ENCODE data around the gene QPCT.
"Not testable (repeated sequence)": the region's sequence is repeated elsewhere in the genome, so short reads cannot be mapped to it uniquely, and the experiment has no call there.

The QPCT gene

GRCh38 chr2:37344453-37345361, at the start of gene QPCT:
TSS of gene QPCT (plus strand) at chr2:37344630. CDS start at chr2:37344732, 102 bp downstream.
- peak; percentile 79 for DNase-seq

GRCh38 chr2:37294858-37295257, 49.6 kb upstream of the QPCT start:
- not testable (repeated sequence) for DNase-seq

DNA sequence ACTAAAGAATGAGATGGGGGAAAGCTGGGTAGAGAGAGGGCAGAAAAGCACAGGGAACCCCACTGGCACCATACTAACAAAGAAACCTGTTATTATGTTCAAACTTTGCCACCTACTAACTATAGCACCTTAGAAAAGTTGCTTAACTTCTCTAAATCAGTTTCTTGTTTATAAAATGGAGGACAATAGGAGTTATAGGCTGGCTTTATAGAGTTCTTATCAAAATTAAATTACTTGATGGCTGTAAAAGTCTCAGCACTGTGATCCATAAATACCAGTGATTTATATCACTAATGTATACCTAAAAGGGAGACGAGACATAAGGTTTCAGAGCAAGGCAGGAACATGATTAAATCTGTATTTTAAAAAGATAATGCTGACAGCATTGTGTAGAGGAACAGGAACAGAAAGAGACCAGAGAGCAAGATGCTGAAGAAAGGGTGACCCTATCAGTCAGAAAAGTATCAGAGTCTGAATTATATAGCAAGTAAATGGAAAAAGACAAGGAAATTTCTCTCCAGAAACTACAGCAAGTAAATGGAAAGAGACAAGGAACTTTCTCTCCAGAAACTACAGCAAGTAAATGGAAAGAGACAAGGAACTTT, 48.9 kb upstream of the QPCT start:
- no peak for DNase-seq

GRCh38 chr2:37297632-37298031, 46.8 kb upstream of the QPCT start:
- DNase-seq: no peak

DNA sequence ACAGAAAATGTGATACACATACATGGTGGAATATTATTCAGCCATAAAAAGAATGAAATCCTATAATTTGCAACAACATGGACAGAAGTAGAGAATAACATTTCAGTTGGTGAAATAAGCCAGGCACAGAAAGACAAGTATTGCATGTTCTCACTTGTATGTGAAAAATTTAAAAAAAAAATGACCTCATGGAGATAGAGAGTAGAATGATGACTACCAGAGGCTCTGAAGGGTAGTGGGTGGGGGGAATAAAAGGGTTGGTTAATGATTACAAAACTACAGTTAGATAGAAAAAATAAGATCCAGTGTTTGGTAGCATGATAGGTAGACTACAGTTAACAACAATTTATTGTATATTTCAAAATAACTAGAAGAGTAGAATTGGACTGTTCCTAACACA, 44.3 kb upstream of the QPCT start:
- DNase-seq: no peak

- DNase-seq: no peak
These were observed 43.9 kb upstream of the QPCT start for GRCh38 chr2:37300578-37300977.

DNA sequence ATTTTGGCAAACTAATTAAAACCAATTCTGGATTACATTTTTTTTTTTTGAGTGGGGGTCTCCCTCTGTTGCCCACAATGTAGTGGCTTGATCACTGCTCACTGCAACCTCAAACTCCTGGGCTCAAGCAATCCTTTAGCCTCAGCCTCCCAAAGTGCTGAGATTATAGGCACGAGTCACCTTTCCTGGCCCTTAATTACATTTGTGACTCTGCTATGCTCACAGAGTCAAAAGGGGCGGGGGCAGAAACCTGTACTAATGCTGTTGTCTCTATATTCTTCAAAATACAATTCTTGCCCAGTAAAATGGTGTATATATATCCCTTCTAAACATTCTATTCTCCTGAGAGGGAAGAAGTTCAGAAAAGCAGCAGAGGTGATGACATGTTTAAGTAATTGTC, 43.0 kb upstream of the QPCT start:
- peak; percentile 16 for DNase-seq

GRCh38 chr2:37302701-37303252, 41.7 kb upstream of the QPCT start:
- DNase-seq: no peak

GRCh38 chr2:37306024-37306423, 38.4 kb upstream of the QPCT start:
- no peak for DNase-seq

DNA sequence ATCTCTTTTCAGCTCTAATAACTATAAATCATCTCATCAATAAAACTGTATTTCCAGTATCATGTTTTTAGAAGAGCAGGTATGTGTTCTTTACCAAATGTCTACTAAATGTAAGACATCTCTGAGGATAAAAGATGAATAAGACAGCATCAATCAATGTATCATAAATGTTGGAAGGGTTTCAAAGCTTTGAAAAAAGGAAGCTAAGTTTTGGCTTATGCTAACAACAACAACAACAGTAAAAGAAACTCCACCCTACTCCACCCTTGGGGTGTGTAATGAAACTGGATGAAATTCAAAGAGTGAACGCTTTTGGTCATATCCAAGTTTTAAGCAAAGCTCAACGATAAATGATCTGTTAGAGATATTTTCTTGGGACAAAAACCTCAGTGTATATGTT, 36.9 kb upstream of the QPCT start:
- DNase-seq: no peak

- no peak for DNase-seq
These were observed 29.1 kb upstream of the QPCT start for GRCh38 chr2:37315364-37315763.

DNA sequence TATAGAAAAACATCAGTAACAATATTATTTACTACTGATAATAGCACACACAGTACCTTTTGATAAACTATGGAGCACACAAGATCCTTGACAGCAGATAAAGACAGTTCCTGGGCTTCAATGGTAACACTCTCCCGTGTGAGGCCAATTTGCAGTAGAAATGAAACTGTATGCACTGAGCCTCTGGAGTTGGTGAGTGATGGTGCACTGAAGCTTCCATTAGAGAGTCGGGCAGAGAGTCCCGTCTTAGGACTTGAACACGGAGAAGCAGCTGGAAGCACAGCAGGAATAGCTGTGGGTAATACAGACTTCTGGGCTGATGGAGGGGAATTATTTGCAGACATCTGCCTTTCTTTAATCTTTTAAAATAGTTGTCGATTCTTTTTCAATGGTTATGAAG, 28.2 kb upstream of the QPCT start:
- no peak for DNase-seq

DNA sequence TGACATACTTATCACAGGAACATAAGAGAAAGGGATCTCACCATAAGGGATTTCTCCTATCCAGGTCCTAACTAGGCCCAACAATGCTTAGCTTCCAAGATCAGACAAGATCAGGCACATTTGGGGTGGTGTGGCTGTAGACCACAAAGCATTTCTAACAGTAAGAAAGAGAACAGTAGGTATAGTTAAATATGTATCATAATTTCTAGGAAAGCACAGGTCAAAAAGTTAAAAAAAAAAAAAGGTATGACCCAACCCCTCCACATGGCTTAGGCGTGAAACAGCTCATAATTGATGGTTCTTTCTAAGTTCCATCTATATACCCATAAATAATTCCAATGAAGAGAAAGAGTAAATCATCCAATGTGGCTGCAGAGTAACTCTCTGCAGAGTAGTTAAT, 26.7 kb upstream of the QPCT start:
- DNase-seq: no peak

DNA sequence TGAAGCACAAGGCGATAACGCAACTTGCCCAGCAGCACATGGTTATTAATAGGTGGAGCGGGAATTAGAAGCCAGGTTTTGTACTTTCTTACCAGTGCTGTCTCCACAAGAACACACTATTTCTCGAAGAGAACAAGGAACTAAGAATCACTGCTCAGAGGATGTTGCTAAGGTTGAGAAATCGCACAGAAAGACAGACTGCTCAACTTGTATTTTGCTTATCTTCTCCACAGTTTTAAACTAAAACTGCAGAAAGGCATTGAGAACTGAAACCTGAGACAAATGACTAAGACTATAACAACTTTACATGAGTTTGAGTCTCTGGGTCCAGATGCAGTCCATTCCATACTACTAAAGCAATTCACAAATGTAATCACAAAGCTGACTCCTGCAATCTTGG, 26.0 kb upstream of the QPCT start:
- peak; percentile 75 for DNase-seq

GRCh38 chr2:37319754-37320609, 24.4 kb upstream of the QPCT start:
- no peak for DNase-seq

GRCh38 chr2:37321029-37321682, 23.3 kb upstream of the QPCT start:
- DNase-seq: no peak

DNA sequence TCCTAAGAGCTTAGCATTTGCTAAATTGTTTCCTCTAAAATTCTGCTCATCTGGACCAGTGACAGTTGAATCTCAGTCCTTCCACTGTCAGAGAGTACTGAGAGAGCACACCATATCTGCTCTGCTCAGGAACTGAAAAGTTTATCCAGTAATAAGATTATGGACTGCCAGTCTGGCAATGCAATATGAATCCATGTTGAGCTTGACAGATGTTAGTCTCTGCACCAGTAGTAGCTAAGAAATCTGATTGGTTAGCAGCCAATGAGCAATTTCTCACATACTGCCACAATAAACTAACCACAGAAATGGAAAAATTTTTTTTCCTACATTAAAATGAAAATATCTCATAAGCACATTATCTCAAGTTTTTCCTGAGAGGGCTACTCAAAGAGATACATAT, 22.1 kb upstream of the QPCT start:
- DNase-seq: peak; percentile 59

DNA sequence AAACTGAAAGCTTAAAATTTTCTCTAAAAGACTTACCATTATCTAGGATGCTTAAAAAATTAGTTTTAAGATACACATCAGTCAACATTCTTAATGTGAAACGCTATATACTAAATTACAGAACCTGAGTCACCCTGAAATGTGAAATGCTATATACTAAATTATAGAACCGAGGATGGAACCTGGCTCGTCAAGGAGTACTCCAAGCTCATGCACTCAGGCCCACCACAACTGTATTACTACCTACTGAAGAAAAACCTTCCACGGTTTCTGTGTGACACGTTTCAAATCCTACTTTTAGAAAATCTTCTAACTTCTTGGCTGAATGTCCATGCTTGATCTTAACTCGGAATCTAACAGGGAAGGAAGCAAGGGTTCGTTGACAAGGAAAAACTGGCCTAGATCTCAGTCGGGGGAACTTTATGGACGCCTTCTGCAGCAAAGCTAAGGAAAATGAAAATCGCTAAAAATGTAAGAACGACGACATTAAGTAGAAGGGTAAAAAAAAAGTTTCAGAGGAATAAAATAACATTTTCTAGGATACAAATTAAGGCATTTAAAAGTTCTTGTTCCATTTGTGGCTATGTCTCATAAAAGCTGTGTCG, 21.2 kb upstream of the QPCT start:
- DNase-seq: no peak

DNA sequence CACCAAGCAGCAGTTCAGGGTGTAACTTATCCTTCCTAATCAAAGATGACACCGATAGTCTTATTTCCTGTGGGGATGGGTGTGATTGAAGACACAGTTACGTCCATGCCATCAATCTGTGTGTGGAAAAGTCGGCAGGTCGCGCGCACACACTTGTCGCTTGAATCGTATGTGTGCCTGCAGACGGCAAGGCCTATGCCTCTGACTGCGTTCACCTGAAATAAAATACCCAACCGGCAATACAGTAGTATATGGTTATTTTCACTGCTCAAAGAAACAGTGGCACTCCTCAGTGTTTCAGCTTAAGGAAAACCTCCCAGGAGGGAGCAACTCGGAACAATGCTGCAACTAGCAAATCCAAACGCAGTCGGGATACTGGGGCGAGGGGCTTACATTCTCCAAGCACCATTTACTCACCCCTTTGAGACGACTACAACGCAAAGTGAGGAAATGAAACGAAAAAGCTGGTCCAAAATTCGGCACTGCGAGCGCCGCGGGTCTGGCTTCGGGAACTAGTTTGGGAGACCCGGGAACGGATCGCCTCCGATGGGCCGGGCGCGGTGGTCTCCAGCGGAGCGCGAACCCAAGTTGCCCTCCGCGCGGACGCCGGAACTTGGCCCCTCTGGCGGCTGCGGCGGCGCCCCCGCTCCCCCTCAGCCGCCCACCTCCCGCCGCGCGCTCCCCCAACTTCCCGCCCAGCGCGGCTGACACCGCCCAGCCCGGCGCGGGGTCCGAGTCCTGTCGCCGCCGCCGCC, 20.5 kb upstream of the QPCT start:
- DNase-seq: peak; percentile 16

DNA sequence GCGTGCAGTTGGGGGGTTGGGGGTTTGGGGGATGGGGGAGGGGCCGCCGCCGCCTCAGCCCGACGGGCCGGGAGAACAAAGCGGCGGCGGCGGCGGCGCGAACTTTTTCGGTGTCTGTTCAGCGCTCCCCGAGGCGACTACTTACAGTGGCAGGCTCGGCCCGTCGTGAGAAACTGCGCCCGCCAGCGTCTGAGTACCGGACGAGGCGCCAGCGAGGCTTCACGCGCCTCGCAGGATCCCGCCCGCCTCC, 20.0 kb upstream of the QPCT start:
- no peak for DNase-seq

DNA sequence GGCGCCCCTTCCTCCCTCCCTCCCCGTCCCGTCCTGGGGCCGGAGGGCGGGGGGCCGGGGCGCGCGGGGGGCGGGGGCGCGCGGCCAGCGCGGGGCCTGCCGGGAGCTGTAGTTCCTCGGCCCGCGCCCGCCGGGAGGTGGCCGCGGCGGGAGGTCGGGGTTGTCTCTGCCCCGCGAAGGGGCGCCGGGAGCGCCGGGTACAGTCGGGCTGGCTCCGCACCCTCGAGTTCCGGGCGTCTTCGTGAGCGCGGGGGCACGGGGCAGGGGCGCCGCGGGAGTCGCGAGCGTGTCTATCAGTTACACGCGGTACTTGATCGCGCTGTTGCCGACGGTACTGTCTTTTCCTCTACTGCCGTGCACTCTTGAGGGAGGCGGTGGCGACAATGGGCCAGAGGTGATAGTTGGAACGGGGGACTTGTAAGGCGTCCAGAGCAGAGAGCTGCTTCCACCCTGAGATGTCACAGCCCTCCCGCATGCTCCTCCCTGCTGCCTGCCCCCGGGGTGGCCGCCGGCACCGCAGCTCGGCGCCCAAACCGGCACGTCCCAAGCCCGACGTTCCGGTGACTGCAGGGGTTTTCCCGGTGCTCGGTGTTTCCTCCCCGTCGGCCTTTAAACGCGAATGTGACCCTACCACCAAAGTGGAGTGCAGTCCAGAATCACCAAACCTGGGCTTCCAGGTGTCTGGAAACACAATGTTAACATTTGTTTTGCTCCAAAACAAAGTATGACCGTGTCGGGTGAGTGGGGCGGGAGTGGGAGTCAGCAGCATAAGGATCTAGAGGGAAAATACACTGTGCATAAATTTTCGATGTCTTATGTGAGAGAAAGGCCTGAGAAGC, 19.4 kb upstream of the QPCT start, which contains the start of gene PRKD3:
Gene PRKD3 (minus strand): TSS at position 48 of the 839 bp plus-strand sequence. CDS start 8,309 bp downstream, outside the sequence.
- DNase-seq: peak; percentile 75

Measured in fibroblast of upper back skin (primary cell).